PC-3 (cell line): ENCODE results near the gene DPYSL4. TPM values are rescaled to one million over a fixed set of nuclear protein-coding genes. Genes with fewer than 3 reads are reported as not detected.

Experiments
- ATAC-seq: fragments of 200-7000 bp; cut with Tn5 transposase; 2 replicates; pipeline ENCODE4 v1.9.1; 2020; ENCODE audit warnings: mild to moderate bottlenecking, moderate library complexity
- BruUV-seq: library from RNA; stranded (reverse); fragments of 400-500 nt; replicated peaks from 2 replicates; lab custom pipeline; 2021; lab: Mats Ljungman, UMichigan
- CTCF ChIA-PET: fragments of 300-600 bp; sonication (Branson Sonifier 250); formaldehyde crosslinking; loops from one replicate; lab custom pipeline; 2022; ENCODE audit warnings: antibody characterized with exemption; lab: Charles Lee
- POLR2A ChIA-PET: fragments of 300-600 bp; sonication (Branson Sonifier 250); formaldehyde crosslinking; loops from one replicate; lab custom pipeline; 2022; ENCODE audit warnings: antibody characterized with exemption; ENCODE audit not compliant: unreplicated experiment; lab: Charles Lee
- DNase-seq: peaks from one replicate; pipeline ENCODE4 v3.0.0-alpha.2; 2015
- H2AFZ ChIP-seq: fragments of 300-600 bp; sonication (generic); 2 replicates; pipeline ENCODE4 v1.6.0; 2016; ENCODE audit warnings: antibody characterized with exemption, low read length
- H3F3A ChIP-seq: fragments of 300-600 bp; sonication (generic); one replicate; pipeline ENCODE4 v1.6.0; 2017; ENCODE audit warnings: antibody characterized with exemption, low read length, control low read depth, mild to moderate bottlenecking; ENCODE audit not compliant: unreplicated experiment
- H3K27ac ChIP-seq: fragments of 300-600 bp; sonication (generic); 2 replicates; pipeline ENCODE4 v1.5.1; 2016; ENCODE audit warnings: mild to moderate bottlenecking, low read length
- H3K27me3 ChIP-seq: fragments of 300-600 bp; sonication (generic); 2 replicates; pipeline ENCODE4 v1.6.1; 2016; ENCODE audit warnings: low read length, mixed read lengths
- H3K36me3 ChIP-seq: fragments of 300-600 bp; sonication (generic); 2 replicates; pipeline ENCODE4 v1.6.1; 2016; ENCODE audit warnings: low read depth, mixed run types, low read length, mixed read lengths
- H3K4me1 ChIP-seq: fragments of 300-600 bp; sonication (generic); 2 replicates; pipeline ENCODE4 v1.5.1; 2016; ENCODE audit warnings: low read length; ENCODE audit not compliant: insufficient read depth
- H3K4me2 ChIP-seq: fragments of 300-600 bp; sonication (generic); 2 replicates; pipeline ENCODE4 v1.6.0; 2016; ENCODE audit warnings: low read length
- H3K4me3 ChIP-seq: fragments of 300-600 bp; sonication (generic); 2 replicates; pipeline ENCODE4 v1.5.1; 2016; ENCODE audit warnings: mild to moderate bottlenecking, low read length, mixed read lengths
- H3K79me2 ChIP-seq: fragments of 300-600 bp; sonication (generic); 2 replicates; pipeline ENCODE4 v1.6.1; 2017; ENCODE audit warnings: low read length, mixed read lengths
- H3K9ac ChIP-seq: fragments of 300-600 bp; sonication (generic); 2 replicates; pipeline ENCODE4 v1.6.0; 2016; ENCODE audit warnings: mild to moderate bottlenecking, low read length
- H3K9me2 ChIP-seq: fragments of 300-600 bp; sonication (generic); replicated peaks from 2 replicates; pipeline ENCODE4 v1.6.1; 2016; ENCODE audit warnings: mixed run types, low read length, mixed read lengths
- H3K9me3 ChIP-seq: fragments of 300-600 bp; sonication (generic); 2 replicates; pipeline ENCODE4 v1.6.1; 2016; ENCODE audit warnings: low read length, mixed read lengths
- H4K20me1 ChIP-seq: fragments of 300-600 bp; sonication (generic); 2 replicates; pipeline ENCODE4 v1.6.1; 2016; ENCODE audit warnings: low read length, mixed read lengths
- CTCF ChIP-seq: fragments of 300-600 bp; sonication (generic); conservative IDR thresholded peaks from 2 replicates; pipeline ENCODE4 v1.5.1; 2017; ENCODE audit warnings: antibody characterized with exemption, low read depth, mild to moderate bottlenecking, low read length
- EZH2 ChIP-seq: fragments of 300-600 bp; sonication (generic); IDR thresholded peaks from one replicate; pipeline ENCODE4 v1.6.1; 2017; ENCODE audit warnings: antibody characterized with exemption, mild to moderate bottlenecking, low read length; ENCODE audit not compliant: unreplicated experiment
- EZH2phosphoT487 ChIP-seq: fragments of 300-600 bp; sonication (generic); IDR thresholded peaks from 2 replicates; pipeline ENCODE4 v1.6.1; 2018; ENCODE audit warnings: mild to moderate bottlenecking, antibody characterized with exemption, low read length, borderline replicate concordance
- intact Hi-C: fragments of 100-400 bp; cut with micrococcal nuclease; formaldehyde crosslinking; loops from 2 replicates; pipeline ENCODE4 v1.9.0; 2023
- total RNA-seq: library from RNA; depleted of rRNA; stranded (reverse); fragments of >200 nt; gene quantifications from 2 replicates; pipeline ENCODE4 v1.2.3, GENCODE V29; 2014

The DPYSL4 gene
- total RNA-seq, 1 experiment from 2014 or later = 10.2 TPM

DNA sequence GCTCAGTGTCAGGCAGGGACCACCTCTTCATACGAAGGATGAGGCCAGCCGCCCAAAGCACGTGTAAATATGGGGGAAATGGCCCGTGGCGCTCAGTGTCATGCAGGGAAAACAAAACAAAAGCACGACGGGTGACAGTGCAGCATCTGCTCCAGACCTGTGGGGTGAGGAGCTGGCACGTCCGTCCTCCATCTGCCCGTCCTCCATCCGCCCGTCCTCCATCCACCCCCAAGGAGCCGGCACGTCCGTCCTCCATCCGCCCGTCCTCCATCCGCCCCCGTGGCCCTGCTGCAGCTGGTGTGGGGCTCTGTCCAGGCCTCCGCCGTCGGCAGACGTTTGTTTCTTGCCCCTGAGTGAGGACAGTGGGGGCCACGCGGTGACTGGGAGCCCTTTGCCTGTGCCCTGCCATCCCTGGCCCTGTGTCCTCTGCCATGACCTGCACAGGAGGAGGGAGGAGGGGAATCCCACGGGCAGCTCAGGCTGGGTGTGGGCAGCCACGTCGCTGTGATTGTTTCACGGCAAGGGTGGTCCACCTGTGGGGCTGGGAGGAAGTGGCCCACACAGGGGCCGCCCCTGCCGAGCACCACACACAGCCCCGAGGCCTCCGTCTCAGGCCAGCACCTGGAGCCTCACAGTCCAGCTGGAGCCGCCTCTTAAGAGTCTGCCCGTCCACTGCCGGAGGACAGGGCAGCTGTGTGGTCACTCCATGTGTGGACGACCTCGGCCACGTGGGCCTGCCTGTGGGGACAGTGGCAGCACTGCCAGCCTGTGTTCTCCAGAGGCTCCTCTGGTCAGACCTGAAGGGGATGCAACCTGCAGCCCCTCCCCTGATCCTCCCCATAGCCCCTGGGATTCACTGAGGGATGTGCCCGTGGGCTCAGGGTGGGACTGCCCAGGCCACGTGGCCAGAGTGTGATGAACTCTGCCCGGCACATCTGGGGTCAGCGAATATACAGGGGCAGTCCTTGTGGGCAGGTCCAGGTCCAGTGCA, 38.2 kb upstream of the DPYSL4 start:
- Histone ChIP-seq H3K4me3 (no peak overlapping the region), H2AFZ (no peak overlapping the region), H3K27ac (no peak overlapping the region), H4K20me1 (no peaks in the 10 kb centered on the region), H3K79me2 (no peaks in the 10 kb centered on the region), H3K9ac (no peak overlapping the region), H3K9me2 (no peaks in the 10 kb centered on the region), H3K4me1 (no peaks in the 10 kb centered on the region), H3K9me3 (no peaks in the 10 kb centered on the region), H3K36me3 (no peaks in the 10 kb centered on the region), H3F3A (no peaks in the 10 kb centered on the region), H3K4me2 (no peak overlapping the region), H3K27me3 (no peaks in the 10 kb centered on the region)
- intact Hi-C loops = no loop called here
- ChIA-PET CTCF (no interaction called here), POLR2A (no interaction called here)
- TF ChIP-seq EZH2phosphoT487 = no peak
- TF ChIP-seq CTCF = no peak
- no peak for TF ChIP-seq EZH2
- ATAC-seq = no peak
- no TSS peak for BruUV-seq
- no peak for DNase-seq

DNA sequence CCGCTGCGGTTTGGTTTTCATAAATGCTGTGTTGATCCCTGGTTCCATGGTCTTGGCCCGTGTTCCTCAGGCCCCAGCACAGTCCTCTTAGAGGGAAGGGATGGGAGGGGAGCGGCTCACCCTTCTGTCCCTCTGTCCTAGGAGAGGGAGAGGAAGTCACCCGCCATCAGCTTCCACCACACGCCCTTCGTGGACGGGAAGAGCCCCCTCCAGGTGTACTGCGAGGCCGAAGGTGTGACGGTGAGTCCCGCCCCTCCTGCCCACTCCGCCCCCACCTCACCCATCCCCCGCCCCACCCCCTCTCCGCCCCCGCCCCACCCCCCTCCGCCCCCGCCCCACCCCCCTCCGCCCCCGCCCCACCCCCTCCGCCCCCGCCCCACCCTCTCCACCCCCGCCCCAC, 37.5 kb upstream of the DPYSL4 start:
- Histone ChIP-seq H3K4me2 (no peak overlapping the region), H3K4me1 (no peaks in the 10 kb centered on the region), H3K27me3 (no peaks in the 10 kb centered on the region), H3K36me3 (no peaks in the 10 kb centered on the region), H4K20me1 (no peaks in the 10 kb centered on the region), H3K9me2 (no peaks in the 10 kb centered on the region), H3K9me3 (no peaks in the 10 kb centered on the region), H2AFZ (no peak overlapping the region), H3F3A (no peaks in the 10 kb centered on the region), H3K4me3 (no peak overlapping the region), H3K27ac (no peak overlapping the region), H3K9ac (no peak overlapping the region), H3K79me2 (no peaks in the 10 kb centered on the region)
- DNase-seq (no peak), ATAC-seq (no peak)
- no peak for TF ChIP-seq EZH2
- TF ChIP-seq EZH2phosphoT487 = no peak
- TF ChIP-seq CTCF = no peak
- ChIA-PET CTCF (no interaction called here), POLR2A (no interaction called here)
- intact Hi-C loops = no loop called here
- no TSS peak for BruUV-seq

DNA sequence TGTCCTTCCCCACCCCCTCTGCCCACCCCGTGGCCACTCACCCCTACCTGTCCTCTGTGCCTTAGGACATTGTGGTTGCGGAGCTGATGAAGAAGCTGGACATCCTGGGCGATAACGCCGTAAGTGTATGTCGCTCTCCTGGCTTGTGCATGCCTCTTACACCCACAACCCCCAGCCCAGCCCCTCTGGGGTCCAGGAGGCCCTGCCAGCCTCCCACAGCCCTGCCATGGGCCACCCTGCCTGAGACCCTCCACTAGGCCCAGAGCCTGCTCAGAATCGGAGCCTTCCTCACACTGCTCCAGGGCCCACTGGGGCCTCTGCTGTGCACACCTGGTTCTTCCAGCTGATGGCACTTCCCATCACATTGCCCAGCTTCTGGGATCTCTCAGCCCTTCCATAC, 36.8 kb upstream of the DPYSL4 start:
- Histone ChIP-seq H3F3A (no peaks in the 10 kb centered on the region), H3K9ac (no peak overlapping the region), H3K79me2 (no peaks in the 10 kb centered on the region), H4K20me1 (no peaks in the 10 kb centered on the region), H3K9me3 (no peaks in the 10 kb centered on the region), H2AFZ (no peak overlapping the region), H3K4me2 (no peak overlapping the region), H3K36me3 (no peaks in the 10 kb centered on the region), H3K4me1 (no peaks in the 10 kb centered on the region), H3K9me2 (no peaks in the 10 kb centered on the region), H3K27me3 (no peaks in the 10 kb centered on the region), H3K4me3 (no peak overlapping the region), H3K27ac (no peak overlapping the region)
- no peak for ATAC-seq
- intact Hi-C loops = no loop called here
- no peak for DNase-seq
- TF ChIP-seq CTCF (no peak), EZH2phosphoT487 (no peak), EZH2 (no peak)
- ChIA-PET POLR2A (no interaction called here), CTCF (no interaction called here)
- no TSS peak for BruUV-seq
